Measurements from ENCODE around the gene SARDH.

Gene SARDH

GRCh38 chr9:133700819-133701320, 37.3 kb downstream of the SARDH start:
- no peaks in the 10 kb centered on the region for H3K36me3 ChIP-seq (replicated peaks; ENCODE audit: insufficient read depth, low read length)
- H3K9ac ChIP-seq (ENCODE audit: low read length) = no peak overlapping the region
- no peak overlapping the region for H3K4me2 ChIP-seq (ENCODE audit: low read depth, low read length)
- H3K27ac ChIP-seq (ENCODE audit: low read length) = no peak overlapping the region
- no peak for TF ChIP-seq EZH2 (optimal IDR thresholded peaks at IDR 0.05; ENCODE audit: low read depth, low read length)
- TF ChIP-seq CTCF (IDR thresholded peaks at IDR 0.05; ENCODE audit: low read length) = no peak
- TF ChIP-seq EZH2phosphoT487 (IDR thresholded peaks at IDR 0.05; ENCODE audit: low read length) = no peak
- H3K9me2 ChIP-seq (replicated peaks; ENCODE audit: insufficient read depth, low read length) = no peaks in the 10 kb centered on the region
- H3K27me3 ChIP-seq (replicated peaks; ENCODE audit: insufficient read depth, low read length) = peaks cover 89% of the 10 kb centered on the region
- no peaks in the 10 kb centered on the region for H4K20me1 ChIP-seq (ENCODE audit: insufficient read depth, low read length)
- no peaks in the 10 kb centered on the region for H3F3A ChIP-seq (ENCODE audit: insufficient read depth, low read length)
- no peak overlapping the region for H2AFZ ChIP-seq (ENCODE audit: low read length)
- no peaks in the 10 kb centered on the region for H3K4me1 ChIP-seq (ENCODE audit: low read length)
- H3K79me2 ChIP-seq (ENCODE audit: low read length) = no peaks in the 10 kb centered on the region
- DNase-seq = no peak
- no peaks in the 10 kb centered on the region for H3K9me3 ChIP-seq (replicated peaks; ENCODE audit: insufficient read depth, low read length)
- H3K4me3 ChIP-seq (ENCODE audit: low read length) = no peak overlapping the region

- H3K4me1 ChIP-seq (ENCODE audit: low read length) = no peaks in the 10 kb centered on the region
- H3K27me3 ChIP-seq (replicated peaks; ENCODE audit: insufficient read depth, low read length) = peaks cover 90% of the 10 kb centered on the region
- TF ChIP-seq CTCF (IDR thresholded peaks at IDR 0.05; ENCODE audit: low read length) = no peak
- TF ChIP-seq EZH2phosphoT487 (IDR thresholded peaks at IDR 0.05; ENCODE audit: low read length) = no peak
- no peak for TF ChIP-seq EZH2 (optimal IDR thresholded peaks at IDR 0.05; ENCODE audit: low read depth, low read length)
Observed at GRCh38 chr9:133699546-133699945, 38.6 kb downstream of the SARDH start.

GRCh38 chr9:133696071-133696472, 42.1 kb downstream of the SARDH start:
- TF ChIP-seq EZH2 (optimal IDR thresholded peaks at IDR 0.05; ENCODE audit: low read depth, low read length) (no peak), EZH2phosphoT487 (IDR thresholded peaks at IDR 0.05; ENCODE audit: low read length) (no peak), CTCF (IDR thresholded peaks at IDR 0.05; ENCODE audit: low read length) (no peak)
- DNase-seq = no peak
- H3K27me3 ChIP-seq (replicated peaks; ENCODE audit: insufficient read depth, low read length) = peaks cover 91% of the 10 kb centered on the region
- no peaks in the 10 kb centered on the region for H3K9me3 ChIP-seq (replicated peaks; ENCODE audit: insufficient read depth, low read length)
- H3K36me3 ChIP-seq (replicated peaks; ENCODE audit: insufficient read depth, low read length) = no peaks in the 10 kb centered on the region
- H3K4me3 ChIP-seq (ENCODE audit: low read length) = no peak overlapping the region
- no peak overlapping the region for H3K9ac ChIP-seq (ENCODE audit: low read length)
- H3F3A ChIP-seq (ENCODE audit: insufficient read depth, low read length) = no peaks in the 10 kb centered on the region
- H2AFZ ChIP-seq (ENCODE audit: low read length) = no peak overlapping the region
- H4K20me1 ChIP-seq (ENCODE audit: insufficient read depth, low read length) = no peaks in the 10 kb centered on the region
- H3K9me2 ChIP-seq (replicated peaks; ENCODE audit: insufficient read depth, low read length) = no peaks in the 10 kb centered on the region
- H3K4me2 ChIP-seq (ENCODE audit: low read depth, low read length) = no peak overlapping the region
- no peak overlapping the region for H3K27ac ChIP-seq (ENCODE audit: low read length)
- H3K79me2 ChIP-seq (ENCODE audit: low read length) = no peaks in the 10 kb centered on the region
- H3K4me1 ChIP-seq (ENCODE audit: low read length) = no peaks in the 10 kb centered on the region

More at GRCh38 chr9:133699546-133699945, 38.6 kb downstream of the SARDH start:
- no peak overlapping the region for H3K4me2 ChIP-seq (ENCODE audit: low read depth, low read length)
- DNase-seq = no peak
- no peak overlapping the region for H2AFZ ChIP-seq (ENCODE audit: low read length)
- H3F3A ChIP-seq (ENCODE audit: insufficient read depth, low read length) = no peaks in the 10 kb centered on the region
- no peaks in the 10 kb centered on the region for H3K79me2 ChIP-seq (ENCODE audit: low read length)
- no peaks in the 10 kb centered on the region for H3K9me2 ChIP-seq (replicated peaks; ENCODE audit: insufficient read depth, low read length)
- H3K9ac ChIP-seq (ENCODE audit: low read length) = no peak overlapping the region
- H3K4me3 ChIP-seq (ENCODE audit: low read length) = no peak overlapping the region
- H3K36me3 ChIP-seq (replicated peaks; ENCODE audit: insufficient read depth, low read length) = no peaks in the 10 kb centered on the region
- H3K27ac ChIP-seq (ENCODE audit: low read length) = no peak overlapping the region
- no peaks in the 10 kb centered on the region for H4K20me1 ChIP-seq (ENCODE audit: insufficient read depth, low read length)
- no peaks in the 10 kb centered on the region for H3K9me3 ChIP-seq (replicated peaks; ENCODE audit: insufficient read depth, low read length)
